ENCODE measurements around the gene ACIN1.

Gene ACIN1

DNA sequence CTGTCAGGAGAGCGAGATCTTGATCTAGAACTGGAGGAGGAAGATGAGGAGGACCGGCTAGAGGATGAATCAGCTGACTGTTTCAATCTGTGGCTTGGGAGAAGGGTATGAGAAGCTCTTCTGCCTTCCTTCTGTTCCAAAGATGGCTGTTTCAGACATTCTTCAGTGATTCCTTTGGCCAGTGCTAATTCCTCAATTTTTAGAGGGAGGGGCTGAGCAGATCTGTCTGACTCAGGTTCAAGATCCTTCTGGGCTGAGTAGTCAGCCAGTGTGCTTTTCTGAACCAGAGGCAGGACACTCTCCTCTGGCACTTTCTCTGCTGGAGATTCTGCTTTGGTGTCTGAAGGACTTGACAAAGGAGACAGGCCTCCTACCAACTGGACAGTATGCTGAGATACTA is 15.2 kb downstream of the ACIN1 start:
- DNase-seq = no peak

- no peak for DNase-seq
Measured at GRCh38 chr14:23078692-23079116, 16.2 kb downstream of the ACIN1 start.

DNA sequence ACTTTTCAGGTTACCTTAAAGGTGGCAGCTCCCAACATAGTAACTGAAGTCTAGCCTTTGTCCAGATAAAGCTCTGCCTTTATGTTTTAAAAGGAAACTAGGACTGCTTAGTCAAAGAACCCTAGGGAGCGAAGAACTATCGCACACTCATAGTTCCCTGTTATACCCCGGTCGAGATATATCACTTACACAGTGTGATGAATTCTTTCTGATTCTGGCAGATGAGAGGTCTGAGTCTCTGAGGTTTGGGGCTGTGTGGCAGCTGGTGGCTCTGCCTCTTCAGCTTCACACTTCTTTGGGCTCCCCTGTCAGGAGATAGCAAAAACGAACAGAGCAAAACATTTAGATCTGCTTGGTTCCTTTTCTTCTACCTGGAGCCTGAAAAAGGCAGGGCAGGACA is 17.0 kb downstream of the ACIN1 start:
- no peak for DNase-seq

DNA sequence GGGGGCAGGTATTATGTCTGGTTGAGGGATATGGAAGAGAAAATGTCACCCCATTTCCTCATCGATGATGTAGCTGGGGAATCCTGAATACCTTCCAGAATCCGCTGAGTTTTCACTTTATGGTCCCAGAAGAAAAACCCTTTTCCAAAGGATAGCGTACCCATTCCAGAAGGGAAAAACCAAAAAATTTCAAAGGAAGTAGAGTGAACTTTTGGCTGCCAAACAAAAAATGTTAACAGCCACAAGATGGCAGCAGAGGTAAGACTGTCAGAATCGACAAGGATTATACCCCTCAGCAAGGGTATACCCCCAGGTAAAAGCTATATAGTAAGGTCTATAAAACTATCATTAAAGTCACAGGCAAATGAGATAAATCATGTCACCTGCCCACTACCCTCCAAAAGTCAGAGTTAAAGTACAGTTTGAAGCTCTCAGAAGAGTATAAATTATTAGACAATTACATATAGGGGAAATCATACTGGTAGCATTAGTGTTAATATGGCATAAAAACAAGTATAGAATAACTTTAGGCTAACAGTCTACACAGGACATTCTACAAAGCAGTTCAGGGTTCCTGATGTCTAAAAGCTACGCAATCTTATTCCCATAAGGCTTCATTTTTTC is 18.0 kb downstream of the ACIN1 start:
- no peak for DNase-seq

DNA sequence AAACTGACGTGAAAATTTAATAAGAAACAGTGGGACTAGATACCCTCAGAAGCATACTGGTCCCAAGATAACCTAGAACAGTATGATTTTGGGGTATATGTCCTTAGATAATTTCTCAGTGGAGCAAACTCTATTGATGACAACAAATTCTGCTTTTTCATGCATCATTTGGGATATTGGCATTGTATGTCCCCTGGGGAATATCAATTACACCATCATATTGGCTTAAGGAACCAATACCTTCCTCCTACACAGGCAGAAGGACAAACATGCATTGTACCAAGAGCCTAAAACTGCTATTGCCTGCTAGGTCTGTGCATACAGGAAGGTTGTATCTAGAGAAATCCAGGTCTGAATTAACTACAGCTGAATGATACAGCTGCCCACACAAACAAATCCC is 20.0 kb downstream of the ACIN1 start:
- no peak for DNase-seq

DNA sequence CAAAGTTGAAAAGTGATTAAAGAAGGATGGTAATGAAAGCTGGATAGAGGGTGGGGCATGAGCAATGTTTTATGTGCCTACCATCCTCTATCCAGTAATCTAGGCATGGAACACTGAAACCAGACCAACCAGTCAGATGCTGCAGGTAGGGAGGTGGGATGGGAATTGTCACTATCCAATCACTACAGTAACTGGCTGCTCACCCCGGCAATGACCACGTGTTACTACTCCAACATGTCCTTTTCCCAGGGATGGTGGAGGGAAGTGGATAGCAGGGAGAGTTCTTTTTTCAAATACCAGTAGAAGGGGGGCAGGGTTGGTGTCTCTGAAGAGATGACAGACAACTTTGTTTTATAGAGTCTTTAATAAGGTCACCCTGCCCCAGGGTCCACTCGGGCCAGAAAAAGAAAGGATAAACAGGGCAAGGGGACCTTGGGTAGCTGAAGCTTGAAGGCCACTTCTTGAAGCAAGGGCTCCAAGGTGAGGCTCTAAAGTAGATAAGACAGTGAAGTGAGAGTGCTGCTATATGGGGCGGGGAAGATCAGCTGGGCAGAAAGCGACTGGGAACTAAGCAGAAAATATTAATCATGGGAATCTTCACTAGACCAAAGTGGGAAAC is 22.9 kb downstream of the ACIN1 start:
- DNase-seq = no peak

DNA sequence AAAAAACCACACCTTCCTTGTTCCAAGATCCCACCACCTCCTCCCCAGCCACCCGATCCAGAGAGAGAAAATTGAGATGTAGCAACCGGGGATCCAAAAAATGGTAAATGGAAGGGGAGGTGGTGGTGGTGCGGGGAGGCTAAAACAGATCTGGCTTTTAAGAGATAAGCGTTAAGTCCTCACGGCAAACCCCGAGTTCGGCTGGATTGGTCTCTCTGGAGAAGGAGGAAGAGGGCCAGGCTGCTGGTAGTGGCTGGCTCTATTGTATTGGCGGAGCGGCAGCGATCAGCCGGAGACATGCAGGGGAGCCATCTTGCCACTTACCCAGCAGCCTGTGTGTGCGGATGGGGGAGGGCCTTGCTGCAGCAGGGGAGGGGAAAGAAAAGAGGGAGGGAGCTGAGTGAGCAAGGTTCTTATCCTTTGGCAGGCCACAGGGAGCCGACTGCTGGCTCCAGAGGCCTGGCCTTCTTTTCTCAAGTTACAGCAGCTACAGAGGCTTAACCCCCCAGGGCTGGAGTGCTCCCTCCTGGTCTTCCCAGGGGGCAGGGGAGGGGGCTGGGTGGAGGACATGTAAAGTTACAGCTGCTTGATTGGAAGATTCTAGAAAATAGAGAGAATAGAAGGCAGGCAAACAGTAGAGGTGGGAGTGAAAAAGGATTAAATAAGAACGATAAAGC is 23.6 kb downstream of the ACIN1 start:
- no peak for DNase-seq

- no peak for DNase-seq
Measured at GRCh38 chr14:23070262-23071129, 24.4 kb downstream of the ACIN1 start.

GRCh38 chr14:23069413-23069806 is 25.5 kb downstream of the ACIN1 start:
- no peak for DNase-seq

DNA sequence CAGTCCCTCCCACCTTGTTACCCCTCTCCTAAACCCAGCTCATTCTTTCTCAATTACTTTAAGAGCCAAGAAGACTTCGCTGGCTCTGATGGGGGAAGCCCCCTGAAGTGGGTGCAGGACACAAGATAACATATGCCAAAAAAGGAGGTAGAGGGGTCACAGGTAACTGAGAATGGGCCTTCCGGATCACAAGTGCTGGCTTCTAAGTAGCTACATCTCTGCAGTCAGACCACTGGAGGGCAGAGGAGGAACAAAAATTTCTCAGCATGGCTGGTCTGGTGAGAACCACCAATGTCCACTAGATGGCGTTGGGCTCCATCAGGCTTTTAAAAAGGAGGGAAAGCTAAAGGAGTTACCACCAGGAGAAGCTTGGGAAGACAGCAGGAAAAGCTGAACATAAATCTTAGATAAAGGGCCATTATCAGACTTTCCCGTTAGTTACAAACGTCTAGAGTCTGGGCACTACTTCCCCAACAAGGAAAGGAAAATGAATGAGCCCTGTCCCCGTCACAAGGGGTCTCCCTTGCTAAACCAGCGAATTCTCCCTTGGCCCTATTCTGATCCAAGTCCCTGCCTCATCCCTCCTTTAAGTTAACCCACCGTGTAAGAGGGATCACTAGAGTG is 26.0 kb downstream of the ACIN1 start:
- DNase-seq = no peak

DNA sequence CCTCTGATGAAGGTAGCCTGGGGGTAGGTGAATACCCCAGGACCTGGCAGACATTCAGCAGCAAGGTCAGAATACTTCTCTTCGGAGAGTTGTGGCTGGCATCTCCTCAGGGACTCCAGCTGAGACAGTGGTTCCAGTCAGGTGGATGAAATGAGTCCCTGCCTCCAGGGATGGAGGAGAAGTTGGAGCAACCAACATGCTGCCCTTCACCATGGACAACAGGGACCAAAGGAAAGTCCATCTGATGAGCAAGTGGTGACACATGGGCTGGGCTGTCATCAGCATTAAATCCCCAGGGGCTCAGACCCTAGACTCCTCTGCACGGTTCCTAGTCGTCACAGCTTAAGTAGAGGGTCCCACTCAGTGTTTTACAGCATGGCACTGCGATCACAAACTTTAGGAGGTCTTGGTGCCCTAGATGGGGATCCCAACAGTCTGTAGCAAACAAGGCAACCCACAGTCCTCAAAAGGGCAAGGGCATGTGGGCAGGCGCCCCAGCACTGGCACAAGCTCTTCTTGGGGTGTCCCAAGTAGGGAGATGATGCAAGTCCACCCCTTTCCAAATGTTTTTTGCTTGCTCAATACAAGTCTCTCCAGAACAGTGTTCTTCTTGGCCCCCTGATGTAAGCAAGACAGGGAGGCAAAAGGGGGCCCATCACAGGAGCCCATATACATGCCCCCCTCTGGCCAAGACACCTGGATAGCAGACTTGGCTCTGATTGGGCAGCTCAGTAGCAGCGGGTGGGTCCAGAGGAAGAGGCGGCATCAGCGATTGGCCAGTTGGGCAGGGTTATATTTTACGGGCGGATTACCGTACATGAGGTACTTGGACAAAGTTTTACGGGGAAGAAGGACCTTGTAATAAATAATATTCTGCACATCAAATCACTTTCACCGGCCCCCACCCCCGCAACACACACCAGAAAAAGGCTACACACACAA is 26.8 kb downstream of the ACIN1 start:
- no peak for DNase-seq

DNA sequence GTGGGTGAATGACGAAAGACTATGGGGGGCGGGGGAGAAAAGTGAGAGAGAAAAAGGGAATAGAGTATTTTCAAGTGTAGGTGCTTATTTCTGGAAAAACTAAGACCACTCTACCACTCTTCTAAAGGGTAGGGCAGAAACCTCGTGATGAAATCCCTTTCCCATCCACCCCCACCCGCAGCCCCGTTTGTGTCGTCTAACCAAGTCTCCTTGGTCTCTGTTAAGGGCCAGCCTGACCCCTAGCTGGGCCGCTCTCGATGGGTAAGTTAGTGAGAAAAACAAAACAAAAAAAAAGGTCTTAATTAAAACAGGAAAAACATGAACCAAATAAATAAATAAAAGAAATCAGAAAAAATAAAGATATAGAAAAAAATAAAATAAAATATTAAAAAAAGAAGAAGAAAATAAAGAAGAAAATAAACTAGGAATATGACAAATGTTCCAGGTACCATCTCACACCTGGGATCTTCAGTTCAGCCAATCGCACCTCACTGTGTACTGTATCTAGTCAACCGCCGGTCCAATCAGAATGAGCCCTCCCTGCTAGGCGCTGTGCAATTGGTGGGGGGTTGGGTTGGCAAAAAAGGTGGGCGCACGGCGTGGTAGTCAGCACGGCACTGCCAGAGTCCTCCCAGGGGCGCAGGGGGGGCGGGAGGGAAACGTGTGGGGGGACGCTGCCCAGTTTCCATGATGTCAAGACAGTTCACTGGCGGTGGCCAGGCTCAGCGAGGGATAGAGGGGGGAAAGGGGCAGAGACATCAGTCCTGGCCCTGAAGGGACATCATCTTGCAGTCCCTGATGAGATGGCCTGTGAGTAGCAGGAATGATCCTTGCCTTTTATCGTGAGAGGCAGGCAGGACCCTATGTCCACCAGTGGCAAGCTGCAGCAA is 27.8 kb downstream of the ACIN1 start:
- DNase-seq = no peak

- DNase-seq = no peak
Measured at GRCh38 chr14:23066368-23066767, 28.6 kb downstream of the ACIN1 start.

DNA sequence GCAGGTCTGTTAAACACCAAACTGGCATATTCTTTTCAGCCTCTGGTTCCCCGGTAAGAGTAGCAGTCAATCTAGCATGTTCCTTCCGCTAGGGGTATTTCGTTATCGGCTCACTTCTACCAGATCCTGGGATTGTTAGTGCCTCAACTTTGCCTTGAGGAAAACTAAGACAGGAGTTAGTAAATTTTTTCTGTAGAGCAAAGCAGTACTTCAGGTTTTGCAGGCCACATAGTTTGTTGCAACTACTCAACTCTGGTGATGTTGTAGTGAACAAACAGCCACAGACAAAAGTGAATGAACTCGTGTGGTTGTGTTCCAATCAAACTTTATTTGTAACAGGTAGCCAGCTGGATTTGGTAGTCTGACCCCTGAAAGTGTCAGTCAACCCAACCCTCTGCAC is 31.3 kb downstream of the ACIN1 start:
- DNase-seq = no peak

- DNase-seq = no peak
Measured at GRCh38 chr14:23062002-23062401, 32.9 kb downstream of the ACIN1 start.

GRCh38 chr14:23060536-23061260 is 34.2 kb downstream of the ACIN1 start:
- no peak for DNase-seq

GRCh38 chr14:23058654-23059504 is 36.1 kb downstream of the ACIN1 start:
- no peak for DNase-seq

DNA sequence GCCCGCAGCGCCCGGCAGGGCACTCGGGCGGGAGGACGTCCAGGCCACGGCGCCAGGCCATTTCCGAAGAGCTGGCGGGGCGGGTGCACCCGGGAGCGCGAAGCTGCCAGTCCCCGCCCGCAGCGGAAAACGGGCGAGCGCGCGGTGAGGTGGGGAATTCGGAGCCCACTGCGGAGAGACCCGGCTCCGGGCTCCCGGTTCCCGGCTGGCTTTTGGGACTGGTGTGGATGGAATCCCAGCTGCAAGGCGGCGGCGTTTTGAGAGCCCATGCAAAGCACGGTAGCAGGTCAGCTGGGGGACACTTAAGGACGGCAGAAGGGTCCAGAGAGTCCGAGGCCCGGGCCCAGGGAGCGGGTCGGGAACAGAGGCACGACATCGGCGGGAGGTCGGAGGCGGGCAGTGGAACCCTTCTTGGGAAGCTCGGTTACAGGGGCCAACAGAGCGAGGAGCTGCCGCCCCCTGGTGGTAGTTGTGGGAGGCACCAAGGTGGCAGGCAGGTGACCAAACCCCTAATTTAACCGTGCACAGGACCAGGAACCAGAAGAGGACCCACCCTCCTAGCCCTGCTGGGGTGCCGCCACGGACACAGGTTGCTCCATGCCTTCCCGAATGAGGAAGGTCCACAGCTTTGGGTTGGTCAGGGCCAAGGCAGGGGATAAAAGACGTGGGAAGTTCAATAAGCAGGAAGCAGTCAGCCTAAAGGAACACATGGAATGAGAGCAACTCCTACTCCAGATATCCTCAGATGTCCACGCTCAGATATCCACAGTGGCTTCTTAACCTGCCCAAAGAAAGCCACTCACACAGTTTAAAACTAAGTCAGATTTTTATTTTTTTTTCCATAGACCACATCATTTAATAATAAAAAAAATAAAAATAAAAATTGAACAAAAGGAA is 36.9 kb downstream of the ACIN1 start:
- no peak for DNase-seq
